ENCODE measurements around the gene CCP110. TPM values are rescaled to one million over a fixed set of nuclear protein-coding genes. Genes with fewer than 3 reads are reported as not detected.

The CCP110 gene
- total and polyA plus RNA-seq, 4 donors = 7.4 to 67.9 (median 15.4) TPM

DNA sequence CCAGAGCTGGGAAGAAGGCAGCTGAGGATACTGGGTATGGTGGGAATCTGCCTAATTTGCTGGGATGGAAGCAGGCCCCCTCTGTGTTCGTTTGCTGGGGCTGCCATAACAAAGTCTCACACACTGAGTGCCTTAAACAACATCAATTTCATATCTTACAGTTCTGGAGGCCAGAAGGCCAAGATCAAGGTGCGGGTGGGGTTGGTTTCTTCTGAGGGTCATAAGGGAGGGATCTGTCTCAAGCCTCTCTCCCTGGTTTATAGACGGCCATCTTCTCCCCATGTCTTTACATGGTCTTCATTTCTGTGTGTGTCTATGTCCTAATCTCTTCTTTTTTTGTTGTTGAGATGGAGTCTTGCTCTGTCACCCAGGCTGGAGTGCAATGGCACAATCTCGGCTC, 37.7 kb upstream of the CCP110 start:
- Histone ChIP-seq H3K9ac (ENCODE audit: insufficient read depth in 1 of 2, low read length in 2 of 2) (no peak overlapping the region), H3K27me3 (ENCODE audit: control insufficient read depth in 3 of 3, insufficient read depth in 3 of 3, low read length in 2 of 3) (no peaks in the 10 kb centered on the region), H3K27ac (ENCODE audit: low read depth in 1 of 2, low read length in 1 of 2) (no peak overlapping the region), H3K9me3 (ENCODE audit: control insufficient read depth in 4 of 4, insufficient read depth in 3 of 4, low read length in 3 of 4) (peaks cover 0 to 2% (median 0%) of the 10 kb centered on the region in 4 donors), H3K4me3 (no peak overlapping the region), H3K4me1 (ENCODE audit: control insufficient read depth in 5 of 5, insufficient read depth in 5 of 5, low read length in 5 of 5) (peaks cover 0 to 3% (median 0%) of the 10 kb centered on the region in 5 donors), H3K36me3 (ENCODE audit: control insufficient read depth in 4 of 4, insufficient read depth in 4 of 4, low read length in 4 of 4) (peaks cover 0 to 12% (median 0%) of the 10 kb centered on the region in 4 donors)
- DNase-seq (no peak), ATAC-seq (ENCODE audit: insufficient read depth, low FRiP score) (no peak)
- TF ChIP-seq, protein P1, sequence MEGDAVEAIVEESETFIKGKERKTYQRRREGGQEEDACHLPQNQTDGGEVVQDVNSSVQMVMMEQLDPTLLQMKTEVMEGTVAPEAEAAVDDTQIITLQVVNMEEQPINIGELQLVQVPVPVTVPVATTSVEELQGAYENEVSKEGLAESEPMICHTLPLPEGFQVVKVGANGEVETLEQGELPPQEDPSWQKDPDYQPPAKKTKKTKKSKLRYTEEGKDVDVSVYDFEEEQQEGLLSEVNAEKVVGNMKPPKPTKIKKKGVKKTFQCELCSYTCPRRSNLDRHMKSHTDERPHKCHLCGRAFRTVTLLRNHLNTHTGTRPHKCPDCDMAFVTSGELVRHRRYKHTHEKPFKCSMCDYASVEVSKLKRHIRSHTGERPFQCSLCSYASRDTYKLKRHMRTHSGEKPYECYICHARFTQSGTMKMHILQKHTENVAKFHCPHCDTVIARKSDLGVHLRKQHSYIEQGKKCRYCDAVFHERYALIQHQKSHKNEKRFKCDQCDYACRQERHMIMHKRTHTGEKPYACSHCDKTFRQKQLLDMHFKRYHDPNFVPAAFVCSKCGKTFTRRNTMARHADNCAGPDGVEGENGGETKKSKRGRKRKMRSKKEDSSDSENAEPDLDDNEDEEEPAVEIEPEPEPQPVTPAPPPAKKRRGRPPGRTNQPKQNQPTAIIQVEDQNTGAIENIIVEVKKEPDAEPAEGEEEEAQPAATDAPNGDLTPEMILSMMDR (IDR thresholded peaks at IDR 0.05; ENCODE audit: control extremely low read depth, extremely low read depth) = no peak
- 92 to 93% methylated on average over 4 of the region's 4 CpGs for WGBS, 2 donors

DNA sequence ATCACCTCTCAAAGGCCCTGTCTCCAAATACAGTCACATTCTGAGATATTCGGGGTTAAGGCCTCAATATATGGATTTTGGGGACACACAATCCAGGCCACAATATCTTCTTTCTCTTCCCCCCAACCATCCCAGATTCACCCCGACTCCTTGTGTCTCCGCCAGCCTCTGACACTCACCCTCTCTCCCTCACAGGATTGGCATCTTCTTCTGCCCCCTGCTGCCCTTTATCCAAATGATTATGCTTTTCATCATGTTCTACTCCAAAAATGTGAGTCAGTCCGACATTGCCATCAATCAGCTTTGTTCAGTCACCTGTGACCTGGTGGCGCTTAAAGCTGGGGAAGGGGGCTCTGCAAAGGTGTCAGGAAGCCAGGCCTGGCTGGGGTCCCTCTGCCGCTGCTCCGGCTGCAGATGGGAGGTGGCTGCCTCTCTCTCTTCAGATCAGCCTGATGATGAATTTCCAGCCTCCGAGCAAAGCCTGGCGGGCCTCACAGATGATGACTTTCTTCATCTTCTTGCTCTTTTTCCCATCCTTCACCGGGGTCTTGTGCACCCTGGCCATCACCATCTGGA, 36.9 kb upstream of the CCP110 start:
- no peak for ATAC-seq (ENCODE audit: insufficient read depth, low FRiP score)

DNA sequence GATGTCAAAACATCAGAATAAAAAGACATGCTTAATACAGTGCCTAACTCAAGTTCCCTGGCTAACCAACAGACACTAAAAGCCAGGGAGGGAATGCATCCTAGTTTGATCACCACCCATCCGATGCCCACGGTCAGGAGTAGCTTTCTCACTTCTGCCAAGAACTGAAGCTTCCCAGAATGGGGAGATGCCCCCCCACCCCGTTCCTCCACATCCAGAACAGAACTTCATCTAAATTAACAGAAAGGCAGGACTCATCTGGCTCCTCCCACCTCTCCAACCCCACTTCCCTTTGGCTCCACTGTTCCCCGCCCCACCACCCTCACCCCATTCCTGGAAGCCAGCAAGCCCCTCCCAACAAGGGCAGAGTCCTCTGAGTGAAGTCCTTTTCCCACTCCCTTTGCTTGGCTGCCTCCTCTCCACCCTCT, 35.5 kb upstream of the CCP110 start:
- peaks cover 0 to 2% (median 0%) of the 10 kb centered on the region in 4 donors for H3K9me3 ChIP-seq (ENCODE audit: control insufficient read depth in 4 of 4, insufficient read depth in 3 of 4, low read length in 3 of 4)
- no peak overlapping the region for H3K9ac ChIP-seq (ENCODE audit: insufficient read depth in 1 of 2, low read length in 2 of 2)
- H3K4me1 ChIP-seq (ENCODE audit: control insufficient read depth in 5 of 5, insufficient read depth in 5 of 5, low read length in 5 of 5) = peaks cover 0 to 3% (median 0%) of the 10 kb centered on the region in 5 donors
- no peaks in the 10 kb centered on the region for H3K27me3 ChIP-seq (ENCODE audit: control insufficient read depth in 3 of 3, insufficient read depth in 3 of 3, low read length in 2 of 3)
- no peak overlapping the region for H3K27ac ChIP-seq (ENCODE audit: low read depth in 1 of 2, low read length in 1 of 2)
- 66 to 74% methylated on average over 4 of the region's 4 CpGs for WGBS, 2 donors
- DNase-seq = no peak
- no peak overlapping the region for H3K4me3 ChIP-seq
- TF ChIP-seq, protein P1 (IDR thresholded peaks at IDR 0.05; ENCODE audit: control extremely low read depth, extremely low read depth) = no peak
- ATAC-seq (ENCODE audit: insufficient read depth, low FRiP score) = peak; percentile 41
- peaks cover 0 to 12% (median 0%) of the 10 kb centered on the region in 4 donors for H3K36me3 ChIP-seq (ENCODE audit: control insufficient read depth in 4 of 4, insufficient read depth in 4 of 4, low read length in 4 of 4)

More for the DNA sequence above, 36.9 kb upstream of the CCP110 start:
- 86 to 91% methylated on average over 10 of the region's 10 CpGs for WGBS, 2 donors
- DNase-seq = no peak
- TF ChIP-seq, protein P1 (IDR thresholded peaks at IDR 0.05; ENCODE audit: control extremely low read depth, extremely low read depth) = no peak
- H3K27ac ChIP-seq (ENCODE audit: low read depth in 1 of 2, low read length in 1 of 2) = no peak overlapping the region
- no peak overlapping the region for H3K9ac ChIP-seq (ENCODE audit: insufficient read depth in 1 of 2, low read length in 2 of 2)
- no peak overlapping the region for H3K4me3 ChIP-seq
- no peaks in the 10 kb centered on the region for H3K27me3 ChIP-seq (ENCODE audit: control insufficient read depth in 3 of 3, insufficient read depth in 3 of 3, low read length in 2 of 3)
- peaks cover 0 to 2% (median 0%) of the 10 kb centered on the region in 4 donors for H3K9me3 ChIP-seq (ENCODE audit: control insufficient read depth in 4 of 4, insufficient read depth in 3 of 4, low read length in 3 of 4)
- peaks cover 0 to 12% (median 0%) of the 10 kb centered on the region in 4 donors for H3K36me3 ChIP-seq (ENCODE audit: control insufficient read depth in 4 of 4, insufficient read depth in 4 of 4, low read length in 4 of 4)
- peaks cover 0 to 3% (median 0%) of the 10 kb centered on the region in 5 donors for H3K4me1 ChIP-seq (ENCODE audit: control insufficient read depth in 5 of 5, insufficient read depth in 5 of 5, low read length in 5 of 5)
